ENCODE results near the gene ATG4A.

The ATG4A gene

GRCh38 chrX:108132034-108132433 lies 40.5 kb downstream of the ATG4A start:
- Mint-ChIP-seq H3K4me3 (no peak overlapping the region), H3K4me1 (peaks cover 6% of the 10 kb centered on the region), H3K27me3 (ENCODE audit: low read depth, poor library complexity) (peaks cover 11% of the 10 kb centered on the region), H3K27ac (peak overlapping the region; percentile 77), H3K9me3 (no peaks in the 10 kb centered on the region), H3K36me3 (ENCODE audit: low read depth) (peaks cover 40% of the 10 kb centered on the region)
- no peak for DNase-seq
- no peak for TF ChIP-seq CTCF (IDR thresholded peaks at IDR 0.05)

- peaks cover 33% of the 10 kb centered on the region for H3K36me3 Mint-ChIP-seq (ENCODE audit: low read depth)
- no peak for DNase-seq
- no peaks in the 10 kb centered on the region for H3K9me3 Mint-ChIP-seq
- no peak for TF ChIP-seq CTCF (IDR thresholded peaks at IDR 0.05)
- peaks cover 11% of the 10 kb centered on the region for H3K27me3 Mint-ChIP-seq (ENCODE audit: low read depth, poor library complexity)
- peaks cover 4% of the 10 kb centered on the region for H3K4me1 Mint-ChIP-seq
- no peak overlapping the region for H3K27ac Mint-ChIP-seq
- H3K4me3 Mint-ChIP-seq, result no peak overlapping the region
These were observed 41.3 kb downstream of the ATG4A start for GRCh38 chrX:108132876-108133275.

DNA sequence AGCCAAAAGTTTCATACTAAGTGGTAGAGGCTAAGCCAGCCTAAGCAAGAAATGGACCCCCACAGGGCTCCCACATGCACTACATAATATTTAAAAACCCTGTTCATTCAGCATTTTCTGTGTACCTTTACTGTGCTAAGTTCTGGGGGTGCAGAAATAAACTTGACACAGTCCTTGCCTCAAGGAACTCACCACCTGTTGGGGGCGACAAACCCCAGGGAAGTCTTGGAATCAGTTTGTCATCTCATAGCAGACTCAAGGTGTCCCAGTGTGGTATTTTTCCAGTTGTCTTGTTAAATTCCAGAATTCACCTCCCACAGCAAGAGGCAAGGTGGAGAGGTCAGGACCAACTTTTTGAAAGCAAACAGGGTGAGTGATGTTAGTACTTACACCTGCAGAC lies 43.1 kb downstream of the ATG4A start:
- Mint-ChIP-seq H3K4me3 (no peak overlapping the region), H3K27me3 (ENCODE audit: low read depth, poor library complexity) (peaks cover 11% of the 10 kb centered on the region), H3K36me3 (ENCODE audit: low read depth) (peaks cover 31% of the 10 kb centered on the region), H3K4me1 (peaks cover 4% of the 10 kb centered on the region), H3K27ac (no peak overlapping the region), H3K9me3 (no peaks in the 10 kb centered on the region)
- DNase-seq, result no peak
- no peak for TF ChIP-seq CTCF (IDR thresholded peaks at IDR 0.05)

DNA sequence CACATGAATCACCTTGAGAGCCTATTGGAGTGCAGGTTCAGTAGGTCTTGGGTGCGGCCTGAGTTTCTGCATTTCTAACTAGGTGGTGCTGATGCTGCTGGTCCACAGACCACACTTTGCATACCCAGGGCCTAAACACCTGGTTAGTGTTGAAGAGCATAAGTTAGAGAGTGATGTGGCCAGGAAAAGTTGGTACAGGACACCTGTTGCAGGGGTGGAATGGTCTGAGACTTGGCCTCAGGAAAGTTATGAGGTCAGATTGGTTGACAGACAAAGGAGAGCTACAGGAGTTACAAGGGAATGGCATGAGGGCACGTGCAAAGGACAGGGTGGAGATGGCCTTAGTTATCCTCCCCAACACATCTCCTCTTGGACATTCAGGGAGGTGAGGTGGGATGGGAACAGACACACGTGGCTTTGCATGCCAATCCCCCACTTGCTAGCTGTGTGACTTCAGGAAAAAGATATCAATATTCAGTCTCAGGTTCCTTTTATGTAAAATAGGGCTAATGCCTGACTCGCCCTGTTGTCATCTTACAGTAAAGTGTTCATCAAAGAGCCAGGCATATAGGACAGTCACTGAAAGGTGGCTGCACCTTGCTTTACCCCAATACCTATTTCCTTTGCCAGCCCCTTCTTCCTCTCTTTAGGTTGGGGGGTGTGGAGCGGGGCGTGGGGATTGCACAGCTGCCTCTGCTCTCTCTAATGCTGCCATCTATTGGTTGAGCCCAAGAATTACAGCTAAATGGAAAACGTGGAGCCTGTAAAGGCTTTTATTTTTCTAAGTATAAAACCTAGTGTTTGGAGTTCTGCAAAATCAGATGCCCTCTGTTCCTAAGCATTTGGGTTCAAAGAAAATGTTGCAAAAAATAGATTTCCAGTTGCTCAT lies 47.5 kb downstream of the ATG4A start:
- DNase-seq, result no peak
- no peak overlapping the region for H3K4me3 Mint-ChIP-seq
- peaks cover 23% of the 10 kb centered on the region for H3K36me3 Mint-ChIP-seq (ENCODE audit: low read depth)
- no peaks in the 10 kb centered on the region for H3K9me3 Mint-ChIP-seq
- peak; percentile 28 for TF ChIP-seq CTCF (IDR thresholded peaks at IDR 0.05)
- H3K27ac Mint-ChIP-seq, result no peak overlapping the region
- no peaks in the 10 kb centered on the region for H3K27me3 Mint-ChIP-seq (ENCODE audit: low read depth, poor library complexity)
- H3K4me1 Mint-ChIP-seq, result no peaks in the 10 kb centered on the region

DNA sequence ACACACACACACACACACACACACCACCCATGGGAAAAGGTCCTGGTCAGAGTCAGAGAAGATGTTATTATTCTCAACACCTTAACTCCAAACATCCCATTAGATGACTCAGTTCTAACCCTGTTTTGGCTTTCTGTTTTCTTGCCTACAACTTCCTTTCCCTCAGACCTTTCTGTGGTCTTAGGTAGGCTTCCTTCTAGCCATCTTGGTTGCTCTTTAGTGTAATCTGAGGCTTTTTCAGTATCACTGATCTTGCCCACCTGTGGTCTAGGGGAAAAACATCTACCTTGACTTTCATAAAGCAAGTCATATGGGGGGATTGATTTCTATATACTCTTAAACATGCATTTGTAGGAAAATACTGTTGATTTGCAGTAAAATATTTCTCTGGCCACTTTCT lies 56.9 kb downstream of the ATG4A start:
- DNase-seq, result no peak
- H3K27me3 Mint-ChIP-seq (ENCODE audit: low read depth, poor library complexity), result no peaks in the 10 kb centered on the region
- H3K27ac Mint-ChIP-seq, result no peak overlapping the region
- H3K4me3 Mint-ChIP-seq, result no peak overlapping the region
- no peak for TF ChIP-seq CTCF (IDR thresholded peaks at IDR 0.05)
- H3K4me1 Mint-ChIP-seq, result no peaks in the 10 kb centered on the region
- H3K9me3 Mint-ChIP-seq, result no peaks in the 10 kb centered on the region
- H3K36me3 Mint-ChIP-seq (ENCODE audit: low read depth), result peaks cover 25% of the 10 kb centered on the region

DNA sequence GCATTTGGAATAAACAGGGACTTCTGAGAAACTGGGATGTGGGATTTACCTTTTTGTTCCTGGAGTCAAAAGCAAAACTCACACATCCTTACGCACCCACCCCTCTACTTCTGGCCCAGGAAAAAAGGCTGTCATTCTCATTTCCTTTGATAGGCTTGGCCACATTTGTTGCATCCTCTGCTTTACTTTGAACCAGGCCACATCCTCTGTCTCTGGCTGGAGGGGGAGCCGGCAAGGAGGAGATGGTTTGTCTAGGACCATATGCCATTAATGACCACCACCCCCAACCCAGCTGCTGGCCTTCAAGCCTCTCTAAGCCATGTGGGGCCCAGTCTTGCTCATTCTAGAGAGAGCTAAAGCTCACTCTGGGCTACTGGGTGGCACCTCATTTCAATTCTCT lies 64.5 kb downstream of the ATG4A start:
- Mint-ChIP-seq H3K9me3 (no peaks in the 10 kb centered on the region), H3K4me3 (no peak overlapping the region), H3K4me1 (no peaks in the 10 kb centered on the region), H3K27ac (peak overlapping the region; percentile 69), H3K27me3 (ENCODE audit: low read depth, poor library complexity) (no peaks in the 10 kb centered on the region), H3K36me3 (ENCODE audit: low read depth) (peaks cover 11% of the 10 kb centered on the region)
- no peak for DNase-seq
- TF ChIP-seq CTCF (IDR thresholded peaks at IDR 0.05), result no peak
